Measurements from ENCODE around the gene PLXNB2. TPM values are rescaled to one million over a fixed set of nuclear protein-coding genes. Genes with fewer than 3 reads are reported as not detected.

Gene PLXNB2
- total RNA-seq, 3 donors from 2014 or later (not counting 1 experiment from before 2014, with no cell fraction given): 6.0 to 34.7 (median 18.9) TPM

GRCh38 chr22:50303515-50303847 is 4.0 kb downstream of the PLXNB2 start:
- intact Hi-C loops (cut with micrococcal nuclease): no loop called here
- Histone ChIP-seq H3K4me1 (ENCODE audit: control insufficient read depth, insufficient read depth, low read length) (peaks cover 70% of the 10 kb centered on the region), H3K9me3 (ENCODE audit: control insufficient read depth, insufficient read depth, low read length) (no peaks in the 10 kb centered on the region), H3K36me3 (ENCODE audit: control insufficient read depth, insufficient read depth, low read length) (no peaks in the 10 kb centered on the region), H3K27me3 (ENCODE audit: control insufficient read depth, insufficient read depth, low read length) (peaks cover 15% of the 10 kb centered on the region), H3K4me3 (ENCODE audit: low read length) (no peak overlapping the region), H3K27ac (ENCODE audit: low read length) (peak overlapping the region; percentile 52)
- H3K27ac Mint-ChIP-seq: no peak overlapping the region
- no peaks in the 10 kb centered on the region for H3K9me3 Mint-ChIP-seq
- WGBS (ENCODE audit: insufficient coverage): 47% methylated on average over 7 of the region's 7 CpGs
- H3K4me1 Mint-ChIP-seq: peaks cover 0 to 5% of the 10 kb centered on the region in 2 donors
- ATAC-seq: no peak
- H3K27me3 Mint-ChIP-seq (ENCODE audit: low read depth in 2 of 2): peaks cover 6 to 21% of the 10 kb centered on the region in 2 donors
- no peak for TF ChIP-seq CTCF (IDR thresholded peaks at IDR 0.05)
- H3K36me3 Mint-ChIP-seq: no peaks in the 10 kb centered on the region
- H3K4me3 Mint-ChIP-seq: no peak overlapping the region
- no peak for DNase-seq

GRCh38 chr22:50302564-50302963 is 4.9 kb downstream of the PLXNB2 start:
- intact Hi-C loops (cut with micrococcal nuclease): no loop called here
- H3K4me3 ChIP-seq (ENCODE audit: low read length): no peak overlapping the region
- no peak overlapping the region for H3K27ac ChIP-seq (ENCODE audit: low read length)
- H3K4me1 ChIP-seq (ENCODE audit: control insufficient read depth, insufficient read depth, low read length): peaks cover 62% of the 10 kb centered on the region
- H3K9me3 Mint-ChIP-seq: no peaks in the 10 kb centered on the region
- H3K36me3 ChIP-seq (ENCODE audit: control insufficient read depth, insufficient read depth, low read length): no peaks in the 10 kb centered on the region
- 67% methylated on average over 5 of the region's 5 CpGs for WGBS (ENCODE audit: insufficient coverage)
- DNase-seq: no peak
- H3K27me3 Mint-ChIP-seq (ENCODE audit: low read depth in 2 of 2): peaks cover 6 to 26% of the 10 kb centered on the region in 2 donors
- no peak overlapping the region for H3K4me3 Mint-ChIP-seq
- H3K27ac Mint-ChIP-seq: no peak overlapping the region
- no peak for TF ChIP-seq CTCF (IDR thresholded peaks at IDR 0.05)
- no peaks in the 10 kb centered on the region for H3K36me3 Mint-ChIP-seq
- ATAC-seq: no peak
- no peaks in the 10 kb centered on the region for H3K9me3 ChIP-seq (ENCODE audit: control insufficient read depth, insufficient read depth, low read length)
- peaks cover 0 to 5% of the 10 kb centered on the region in 2 donors for H3K4me1 Mint-ChIP-seq
- peaks cover 15% of the 10 kb centered on the region for H3K27me3 ChIP-seq (ENCODE audit: control insufficient read depth, insufficient read depth, low read length)

GRCh38 chr22:50302041-50302541 is 5.4 kb downstream of the PLXNB2 start:
- no peak for TF ChIP-seq CTCF (IDR thresholded peaks at IDR 0.05)
- no peak overlapping the region for H3K27ac ChIP-seq (ENCODE audit: low read length)
- WGBS (ENCODE audit: insufficient coverage): 55% methylated on average over 9 of the region's 9 CpGs
- no peaks in the 10 kb centered on the region for H3K36me3 ChIP-seq (ENCODE audit: control insufficient read depth, insufficient read depth, low read length)
- H3K9me3 ChIP-seq (ENCODE audit: control insufficient read depth, insufficient read depth, low read length): no peaks in the 10 kb centered on the region
- Mint-ChIP-seq H3K4me3 (no peak overlapping the region), H3K27me3 (ENCODE audit: low read depth in 2 of 2) (peaks cover 6 to 29% of the 10 kb centered on the region in 2 donors), H3K9me3 (no peaks in the 10 kb centered on the region), H3K27ac (no peak overlapping the region), H3K4me1 (peaks cover 0 to 5% of the 10 kb centered on the region in 2 donors), H3K36me3 (no peaks in the 10 kb centered on the region)
- H3K27me3 ChIP-seq (ENCODE audit: control insufficient read depth, insufficient read depth, low read length): peaks cover 15% of the 10 kb centered on the region
- intact Hi-C loops (cut with micrococcal nuclease): no loop called here
- DNase-seq: no peak
- ATAC-seq: peak in 2 of 3 donors; percentile 16 to 27
- no peak overlapping the region for H3K4me3 ChIP-seq (ENCODE audit: low read length)
- H3K4me1 ChIP-seq (ENCODE audit: control insufficient read depth, insufficient read depth, low read length): peaks cover 62% of the 10 kb centered on the region

GRCh38 chr22:50301581-50301991 is 5.9 kb downstream of the PLXNB2 start:
- DNase-seq (no peak), ATAC-seq (no peak)
- H3K27ac Mint-ChIP-seq: no peak overlapping the region
- H3K9me3 Mint-ChIP-seq: no peaks in the 10 kb centered on the region
- Histone ChIP-seq H3K4me1 (ENCODE audit: control insufficient read depth, insufficient read depth, low read length) (peaks cover 59% of the 10 kb centered on the region), H3K36me3 (ENCODE audit: control insufficient read depth, insufficient read depth, low read length) (no peaks in the 10 kb centered on the region), H3K4me3 (ENCODE audit: low read length) (no peak overlapping the region), H3K27ac (ENCODE audit: low read length) (no peak overlapping the region), H3K9me3 (ENCODE audit: control insufficient read depth, insufficient read depth, low read length) (no peaks in the 10 kb centered on the region), H3K27me3 (ENCODE audit: control insufficient read depth, insufficient read depth, low read length) (peaks cover 12% of the 10 kb centered on the region)
- H3K4me3 Mint-ChIP-seq: no peak overlapping the region
- H3K27me3 Mint-ChIP-seq (ENCODE audit: low read depth in 2 of 2): peaks cover 6 to 29% of the 10 kb centered on the region in 2 donors
- intact Hi-C loops (cut with micrococcal nuclease): no loop called here
- no peaks in the 10 kb centered on the region for H3K36me3 Mint-ChIP-seq
- H3K4me1 Mint-ChIP-seq: peaks cover 0 to 5% of the 10 kb centered on the region in 2 donors
- TF ChIP-seq CTCF (IDR thresholded peaks at IDR 0.05): no peak
- 66% methylated on average over 17 of the region's 17 CpGs for WGBS (ENCODE audit: insufficient coverage)

All from natural killer cell (primary cell).